DMS 273 treated with DMSO at 0.1 percent for 48 hours (cell line): ENCODE results near the gene RNF151.
"Not testable (repeated sequence)": the region's sequence is repeated elsewhere in the genome, so short reads cannot be mapped to it uniquely, and the experiment has no call there.

Source experiments
- DNase-seq: peaks from one replicate; lab custom pipeline; 2025; lab: John Stamatoyannopoulos, UW

RNF151 gene

GRCh38 chr16:1959269-1960039 is 7.2 kb upstream of the RNF151 start, which contains the start of gene NDUFB10:
Gene NDUFB10, plus strand, starts transcription at chr16:1959538. Its CDS starts 87 bp downstream, at chr16:1959625.
- peak; percentile 57 for DNase-seq

DNA sequence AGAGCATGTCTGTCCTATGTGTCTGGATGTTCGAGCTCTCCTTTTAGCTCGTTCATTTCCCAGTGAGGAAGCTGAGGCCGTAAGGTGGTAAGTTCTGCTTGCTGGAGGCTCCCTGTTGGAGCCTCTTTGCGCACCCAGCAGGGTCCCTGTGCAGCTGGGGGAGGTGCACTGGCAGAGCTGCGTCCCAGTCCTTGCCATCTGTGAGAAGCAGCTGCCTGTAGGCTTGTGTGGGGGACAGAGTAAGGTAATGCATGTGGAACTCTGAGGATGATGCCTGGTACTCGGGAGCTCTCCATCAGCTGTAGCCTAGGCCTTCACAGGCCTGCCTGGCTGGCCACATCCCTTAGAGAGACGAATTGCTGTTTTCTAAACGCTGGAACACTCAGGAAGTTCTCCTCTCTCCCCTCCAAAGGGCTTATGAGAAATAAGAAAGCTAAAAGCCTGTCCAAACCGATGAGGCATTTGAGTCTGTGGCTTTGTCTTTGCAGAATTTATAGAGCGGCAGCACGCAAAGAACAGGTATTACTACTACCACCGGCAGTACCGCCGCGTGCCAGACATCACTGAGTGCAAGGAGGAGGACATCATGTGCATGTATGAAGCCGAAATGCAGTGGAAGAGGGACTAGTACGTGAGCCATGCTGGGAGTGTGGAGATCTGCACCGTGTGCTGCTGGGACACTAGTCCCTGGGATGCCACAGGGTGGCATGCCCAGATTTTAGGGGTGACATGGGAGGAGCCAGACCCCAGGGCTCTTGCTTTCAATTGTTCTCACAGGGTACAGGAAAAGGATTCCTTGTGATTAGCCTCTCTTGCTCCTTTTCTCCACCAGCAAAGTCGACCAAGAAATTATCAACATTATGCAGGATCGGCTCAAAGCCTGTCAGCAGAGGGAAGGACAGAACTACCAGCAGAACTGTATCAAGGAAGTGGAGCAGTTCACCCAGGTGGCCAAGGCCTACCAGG is 5.7 kb upstream of the RNF151 start:
- peak; percentile 95 for DNase-seq

DNA sequence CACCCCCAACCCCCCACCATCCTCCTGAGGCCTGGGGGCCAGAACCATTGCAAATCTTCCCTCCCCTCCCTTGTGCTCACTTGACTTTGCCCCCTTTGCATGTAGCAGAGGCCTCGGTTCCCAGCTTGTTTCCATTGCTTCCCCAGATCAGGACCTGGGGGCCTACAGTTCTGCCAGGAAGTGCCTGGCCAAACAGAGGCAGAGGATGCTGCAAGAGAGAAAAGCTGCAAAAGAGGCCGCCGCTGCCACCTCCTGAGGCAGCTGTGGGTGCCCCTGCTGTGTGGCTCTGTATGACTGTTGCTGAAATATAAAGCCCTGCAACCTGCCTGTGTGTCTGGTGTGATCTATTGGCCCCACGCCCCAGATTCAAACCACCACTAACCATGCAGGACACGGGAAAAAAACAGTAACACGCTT is 5.0 kb upstream of the RNF151 start:
- peak; percentile 70 for DNase-seq

GRCh38 chr16:1962161-1963153 is 4.2 kb upstream of the RNF151 start:
- DNase-seq = not testable (repeated sequence)

GRCh38 chr16:1963806-1964505 is 2.7 kb upstream of the RNF151 start:
- no peak for DNase-seq

GRCh38 chr16:1964506-1965395 is 1.9 kb upstream of the RNF151 start, which contains the start of gene RPS2:
Gene RPS2, minus strand, starts transcription at chr16:1964826. Its CDS starts 201 bp downstream, at chr16:1964625.
- peak; percentile 94 for DNase-seq

DNA sequence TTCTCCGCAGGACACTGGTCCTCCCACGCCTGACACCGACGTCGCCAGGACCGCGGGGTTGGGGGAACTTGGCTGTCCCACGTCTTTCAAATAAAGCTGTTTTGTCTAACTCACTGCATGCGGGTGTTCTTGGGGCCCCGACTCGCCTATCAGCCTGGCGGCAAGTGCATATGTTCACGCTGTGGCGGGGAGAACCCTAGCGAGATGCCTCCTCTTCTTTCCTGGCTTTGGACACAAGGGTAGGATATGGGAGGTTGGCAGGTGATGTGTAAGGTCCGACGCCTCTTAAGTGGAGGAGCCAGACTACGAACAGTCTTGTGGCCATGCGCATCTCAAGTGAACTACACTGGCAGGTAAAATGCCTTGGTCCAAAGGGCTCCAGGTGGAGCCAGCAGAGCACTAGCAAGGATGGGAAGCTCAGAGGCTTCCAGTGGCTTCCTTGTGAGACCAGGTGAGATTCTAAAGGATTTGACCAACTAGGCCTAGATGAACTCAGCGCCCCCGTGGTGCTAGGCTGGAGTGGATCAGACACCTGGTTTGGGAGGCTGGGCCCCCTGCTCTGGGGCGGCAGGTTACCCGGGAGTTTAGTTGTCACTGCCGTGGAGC is 1.2 kb upstream of the RNF151 start:
- no peak for DNase-seq

DNA sequence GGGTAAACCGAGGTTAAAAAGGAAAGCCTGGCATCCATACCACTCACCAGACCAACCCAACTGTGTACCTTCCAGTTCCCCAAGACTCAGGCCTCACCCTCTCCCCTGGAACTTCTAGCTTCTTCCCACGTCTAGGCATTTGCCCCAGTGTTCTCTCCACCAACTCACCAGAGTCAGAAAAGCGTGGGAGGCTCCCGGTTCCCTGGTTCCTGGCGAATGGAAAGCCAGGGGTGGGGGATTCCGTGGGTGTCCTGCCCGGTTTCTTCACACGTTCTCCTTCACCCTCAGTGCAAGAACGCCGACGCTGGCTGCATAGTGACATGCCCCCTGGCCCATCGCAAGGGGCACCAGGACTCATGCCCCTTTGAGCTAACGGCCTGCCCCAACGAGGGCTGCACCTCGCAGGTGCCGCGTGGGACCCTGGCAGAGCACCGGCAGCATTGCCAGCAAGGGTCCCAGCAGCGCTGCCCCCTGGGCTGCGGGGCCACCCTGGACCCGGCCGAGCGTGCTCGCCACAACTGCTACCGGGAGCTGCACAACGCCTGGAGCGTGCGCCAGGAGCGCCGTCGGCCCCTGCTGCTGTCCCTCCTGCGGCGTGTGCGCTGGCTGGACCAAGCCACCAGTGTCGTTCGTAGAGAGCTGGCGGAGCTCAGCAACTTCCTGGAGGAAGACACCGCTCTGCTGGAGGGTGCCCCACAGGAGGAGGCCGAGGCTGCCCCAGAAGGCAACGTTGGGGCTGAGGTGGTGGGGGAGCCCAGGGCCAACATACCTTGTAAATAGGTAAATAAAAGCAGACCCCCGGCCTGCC is 1.7 kb downstream of the RNF151 start:
- DNase-seq = no peak

DNA sequence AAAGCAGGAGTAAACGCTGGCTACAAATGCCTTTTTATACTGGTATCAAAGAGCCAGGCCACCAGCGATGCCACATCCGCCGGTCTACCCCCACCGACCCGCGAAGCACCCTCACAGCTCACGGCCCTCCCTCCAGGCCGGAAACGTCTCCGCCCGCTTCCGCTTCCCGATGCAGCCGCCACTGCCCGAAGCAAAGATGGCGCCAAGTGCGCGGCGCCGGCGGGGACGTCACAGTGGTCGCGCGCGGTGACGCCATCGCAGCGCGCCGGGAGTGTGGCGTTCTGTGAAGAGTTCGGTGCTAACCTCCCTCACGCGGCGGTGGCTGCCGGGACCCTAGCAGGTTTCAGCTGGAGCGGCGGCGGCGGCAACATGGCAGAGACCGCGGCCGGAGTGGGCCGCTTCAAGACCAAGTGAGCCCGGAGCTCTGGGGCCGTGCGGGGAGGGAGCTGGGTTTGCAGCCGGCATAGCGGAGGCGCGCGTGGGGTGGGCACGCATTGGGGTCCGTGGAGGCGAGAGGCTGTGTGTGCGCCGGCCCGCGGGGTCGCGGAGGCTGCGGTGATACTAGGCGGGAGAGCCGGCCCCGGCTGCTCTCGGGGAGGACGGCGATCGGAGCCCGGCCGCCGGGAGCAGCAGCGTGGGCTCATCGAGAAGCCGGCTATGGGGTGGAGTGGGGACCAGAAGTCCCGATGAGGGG is 5.3 kb downstream of the RNF151 start, which contains the start of gene TBL3:
TSS of gene TBL3 (plus strand) at position 258 of the 694 bp plus-strand sequence. CDS start at position 370, 112 bp downstream.
- DNase-seq = peak; percentile 86

- DNase-seq = no peak
Measured at GRCh38 chr16:1972490-1972877, 5.8 kb downstream of the RNF151 start.

DNA sequence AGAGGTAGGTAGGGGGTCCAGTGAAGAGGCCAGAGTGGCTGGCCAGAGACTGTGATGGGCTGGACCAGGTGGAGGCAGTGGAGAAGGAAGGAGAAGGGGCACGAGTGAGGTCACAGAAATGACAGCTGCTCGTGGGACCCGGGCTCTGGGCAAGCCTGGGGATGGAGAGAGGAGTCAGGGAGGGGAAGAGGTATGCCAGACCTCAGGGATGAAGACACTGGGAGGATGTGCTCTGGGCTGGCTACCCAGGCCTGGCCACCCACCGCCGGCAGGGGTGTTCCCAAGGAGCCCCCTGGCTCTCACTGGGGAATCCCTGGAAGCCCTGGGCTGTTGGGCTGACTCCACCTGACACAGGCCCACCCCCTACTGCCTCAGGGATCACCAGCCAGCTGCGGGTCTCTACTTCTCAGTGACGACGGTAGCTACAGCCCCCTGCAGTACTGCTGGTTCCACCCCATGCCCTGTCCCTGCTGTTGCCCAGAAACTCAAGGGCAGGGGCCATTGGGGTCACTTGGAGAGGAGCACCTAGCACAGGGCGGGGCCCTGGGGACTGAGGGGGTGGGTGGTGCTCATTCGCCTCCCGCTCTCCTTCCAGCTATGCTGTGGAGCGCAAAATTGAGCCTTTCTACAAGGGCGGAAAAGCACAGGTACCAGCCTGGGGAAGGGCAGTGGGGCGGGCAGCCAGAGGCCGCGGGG is 7.0 kb downstream of the RNF151 start:
- no peak for DNase-seq

DNA sequence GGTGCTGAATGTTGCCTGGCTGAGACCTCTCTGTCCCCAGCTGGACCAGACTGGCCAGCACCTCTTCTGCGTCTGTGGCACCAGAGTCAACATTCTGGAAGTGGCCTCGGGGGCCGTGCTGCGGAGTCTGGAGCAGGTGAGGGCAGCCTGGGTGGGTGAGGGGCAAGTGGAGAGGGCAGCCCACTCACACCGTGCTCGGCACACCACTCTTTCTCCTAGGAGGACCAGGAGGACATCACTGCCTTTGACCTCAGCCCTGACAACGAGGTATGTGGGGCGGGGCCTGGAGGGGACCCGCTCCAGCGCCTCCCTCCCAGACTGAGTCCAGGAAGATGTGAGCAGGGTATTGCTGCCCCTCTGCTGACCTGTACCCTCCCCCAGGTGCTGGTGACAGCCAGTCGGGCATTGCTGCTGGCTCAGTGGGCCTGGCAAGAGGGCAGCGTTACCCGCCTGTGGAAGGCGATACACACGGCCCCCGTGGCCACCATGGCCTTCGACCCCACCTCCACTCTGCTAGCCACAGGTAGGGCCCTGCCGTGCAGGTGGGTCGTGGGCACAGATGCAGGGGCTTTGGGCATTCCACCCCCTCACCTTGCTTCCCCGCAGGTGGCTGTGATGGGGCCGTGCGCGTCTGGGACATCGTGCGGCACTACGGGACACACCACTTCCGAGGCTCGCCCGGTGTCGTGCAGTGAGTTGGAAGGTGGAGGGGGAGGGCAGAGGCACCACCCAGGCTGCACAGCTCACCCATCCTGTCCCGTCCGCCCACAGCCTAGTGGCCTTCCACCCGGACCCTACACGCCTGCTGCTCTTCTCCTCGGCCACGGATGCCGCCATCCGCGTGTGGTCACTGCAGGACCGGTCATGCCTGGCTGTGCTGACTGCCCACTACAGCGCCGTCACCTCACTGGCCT is 7.8 kb downstream of the RNF151 start:
- DNase-seq = no peak

DNA sequence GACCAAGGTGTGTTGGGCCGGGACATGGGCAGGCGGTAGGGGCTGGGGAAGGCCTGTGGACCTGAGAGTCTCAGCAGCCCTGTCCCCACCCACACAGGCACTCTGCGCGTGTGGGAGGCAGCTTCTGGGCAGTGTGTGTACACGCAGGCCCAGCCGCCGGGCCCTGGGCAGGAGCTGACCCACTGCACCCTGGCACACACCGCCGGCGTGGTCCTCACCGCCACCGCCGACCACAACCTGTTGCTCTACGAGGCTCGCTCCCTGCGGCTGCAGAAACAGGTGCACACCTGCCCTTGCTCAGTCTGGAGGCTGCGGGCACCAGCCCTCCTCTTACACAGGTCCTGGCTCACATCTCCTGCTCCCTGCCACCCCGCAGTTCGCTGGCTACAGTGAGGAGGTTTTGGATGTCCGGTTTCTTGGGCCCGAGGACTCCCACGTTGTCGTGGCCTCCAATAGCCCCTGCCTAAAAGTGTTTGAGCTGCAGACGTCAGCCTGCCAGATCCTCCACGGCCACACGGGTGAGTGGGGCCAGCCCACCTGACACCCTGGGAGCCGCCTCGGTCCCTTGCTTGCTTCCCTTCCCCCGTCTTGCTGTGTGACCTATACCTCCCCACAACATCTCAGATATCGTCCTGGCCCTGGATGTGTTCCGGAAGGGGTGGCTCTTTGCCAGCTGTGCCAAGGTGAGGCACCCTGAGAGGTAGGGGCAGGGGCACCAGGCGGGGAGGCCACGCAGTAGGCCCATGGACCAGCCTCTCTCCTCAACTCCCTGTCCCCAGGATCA is 9.0 kb downstream of the RNF151 start:
- no peak for DNase-seq

DNA sequence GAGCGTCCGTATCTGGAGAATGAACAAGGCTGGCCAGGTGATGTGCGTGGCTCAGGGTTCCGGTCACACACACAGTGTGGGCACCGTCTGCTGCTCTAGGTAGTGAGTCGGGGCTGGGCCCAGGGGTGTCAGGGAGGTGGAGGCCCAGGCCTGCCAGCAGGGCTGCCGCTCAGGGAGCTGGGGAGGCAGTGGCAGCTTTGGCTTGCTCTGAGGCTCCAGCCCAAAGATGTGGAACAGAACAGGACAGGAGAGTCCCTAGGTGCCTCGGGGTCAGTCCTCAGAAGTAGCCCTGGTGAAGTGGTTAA is 9.5 kb downstream of the RNF151 start:
- DNase-seq = no peak
